Measurements from ENCODE around the gene TMCO6.
A peak's percentile ranks its signal among the peaks of the same experiment; 100 is the strongest.

The TMCO6 gene

GRCh38 chr5:140690941-140691924 is 52.0 kb downstream of the TMCO6 start, which contains the start of the genes HARS1 and HARS2:
HARS1 (minus strand) TSS chr5:140691370; CDS start chr5:140691304, 66 bp downstream.
HARS2 (plus strand) TSS chr5:140691455; CDS start chr5:140691649, 194 bp downstream.
- no peak for TF ChIP-seq ZNF565 (CRISPR knock-in tag; conservative IDR thresholded peaks at IDR 0.05; ENCODE audit: low read depth)
- no peak for TF ChIP-seq CSDC2 (CRISPR knock-in tag; IDR thresholded peaks at IDR 0.05)
- no peak for TF ChIP-seq RARB (CRISPR knock-in tag; IDR thresholded peaks at IDR 0.05)
- TF ChIP-seq CREB5 (CRISPR knock-in tag; IDR thresholded peaks at IDR 0.05; ENCODE audit: low read depth), result no peak
- no peak for TF ChIP-seq TOX (CRISPR knock-in tag; IDR thresholded peaks at IDR 0.05; ENCODE audit: borderline replicate concordance)
- no peak for TF ChIP-seq ISL1 (CRISPR knock-in tag; IDR thresholded peaks at IDR 0.05)
- TF ChIP-seq PATZ1 (CRISPR knock-in tag; IDR thresholded peaks at IDR 0.05; ENCODE audit: borderline replicate concordance), result no peak
- TF ChIP-seq ZNF70 (CRISPR knock-in tag; IDR thresholded peaks at IDR 0.05), result no peak
- TF ChIP-seq SNAI2 (CRISPR knock-in tag; IDR thresholded peaks at IDR 0.05), result no peak
- ATAC-seq, result peak; percentile 97

DNA sequence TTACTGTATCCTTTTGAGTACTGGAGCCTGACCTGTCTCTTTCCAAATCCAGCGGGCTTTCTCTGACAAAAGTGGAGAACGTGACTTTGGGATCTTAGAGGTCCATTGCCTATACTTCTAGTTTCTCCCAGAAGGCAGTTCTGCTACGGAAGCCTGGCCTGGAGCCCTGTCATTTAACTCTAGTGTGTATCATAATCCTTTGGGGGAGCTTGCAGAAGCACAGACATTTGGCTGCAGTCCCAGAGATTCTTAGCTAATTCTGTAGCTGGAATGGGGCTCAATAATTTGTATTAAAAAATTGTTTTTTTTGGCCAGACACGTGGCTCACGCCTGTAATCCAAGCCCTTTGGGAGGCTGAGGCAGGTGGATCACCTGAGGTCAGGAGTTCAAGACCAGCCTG is 55.0 kb downstream of the TMCO6 start:
- TF ChIP-seq CSDC2 (CRISPR knock-in tag; IDR thresholded peaks at IDR 0.05) (no peak), ZFP3 (CRISPR knock-in tag; IDR thresholded peaks at IDR 0.05) (no peak), GLIS3 (CRISPR knock-in tag; IDR thresholded peaks at IDR 0.05) (no peak), TOX (CRISPR knock-in tag; IDR thresholded peaks at IDR 0.05; ENCODE audit: borderline replicate concordance) (no peak), BACH2 (CRISPR knock-in tag; IDR thresholded peaks at IDR 0.05; ENCODE audit: borderline replicate concordance) (no peak), ISL1 (CRISPR knock-in tag; IDR thresholded peaks at IDR 0.05) (no peak), TCF4 (CRISPR knock-in tag; IDR thresholded peaks at IDR 0.05; ENCODE audit: borderline replicate concordance) (no peak), SNAI2 (CRISPR knock-in tag; IDR thresholded peaks at IDR 0.05) (no peak), TSHZ2 (CRISPR knock-in tag; IDR thresholded peaks at IDR 0.05) (no peak)
- ATAC-seq, result no peak
